Loucy (cell line): Measurements from ENCODE around the gene CCDC102A.

Experiments used
- EZH2phosphoT487 ChIP-seq: fragments of 200-600 bp; IDR thresholded peaks from 2 replicates; pipeline ENCODE4 v1.6.1; 2018; ENCODE audit warnings: antibody characterized with exemption, mild to moderate bottlenecking, moderate library complexity, borderline replicate concordance
- TF ChIP-seq, protein P1 (sequence below): fragments of 200-600 bp; sonication (generic); conservative IDR thresholded peaks from 2 replicates; pipeline ENCODE4 v1.5.1; 2014; ENCODE audit warnings: mild to moderate bottlenecking, antibody characterized with exemption, low read length

DNA sequence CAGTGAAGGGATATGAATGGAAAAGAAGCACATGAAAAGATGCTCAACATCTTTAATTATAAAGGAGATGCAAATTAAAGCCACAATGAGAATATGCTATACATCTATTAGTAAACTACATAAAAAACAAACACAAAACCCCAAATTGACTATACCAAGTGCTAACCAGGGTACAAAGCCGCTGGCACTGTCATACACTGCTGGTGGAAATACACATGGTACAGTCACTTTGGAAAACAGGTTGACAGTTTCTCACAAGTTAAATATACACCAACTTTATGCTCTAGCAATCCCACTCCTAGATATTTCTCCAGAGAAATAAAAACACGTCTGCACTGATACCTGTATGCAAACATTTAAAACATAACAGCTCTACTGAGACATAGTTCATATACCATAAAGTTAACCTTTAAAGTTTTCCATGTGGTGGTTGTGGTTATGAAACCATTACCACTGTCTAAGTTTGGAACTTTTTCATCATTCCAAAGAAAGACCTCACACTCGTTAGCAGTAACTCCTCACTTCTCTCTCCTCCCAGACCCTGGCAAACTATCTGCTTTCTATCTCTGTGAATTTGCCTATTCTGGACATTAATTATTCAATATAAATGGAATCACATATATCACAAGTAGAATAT, 48.8 kb upstream of the CCDC102A start:
- TF ChIP-seq, protein P1, sequence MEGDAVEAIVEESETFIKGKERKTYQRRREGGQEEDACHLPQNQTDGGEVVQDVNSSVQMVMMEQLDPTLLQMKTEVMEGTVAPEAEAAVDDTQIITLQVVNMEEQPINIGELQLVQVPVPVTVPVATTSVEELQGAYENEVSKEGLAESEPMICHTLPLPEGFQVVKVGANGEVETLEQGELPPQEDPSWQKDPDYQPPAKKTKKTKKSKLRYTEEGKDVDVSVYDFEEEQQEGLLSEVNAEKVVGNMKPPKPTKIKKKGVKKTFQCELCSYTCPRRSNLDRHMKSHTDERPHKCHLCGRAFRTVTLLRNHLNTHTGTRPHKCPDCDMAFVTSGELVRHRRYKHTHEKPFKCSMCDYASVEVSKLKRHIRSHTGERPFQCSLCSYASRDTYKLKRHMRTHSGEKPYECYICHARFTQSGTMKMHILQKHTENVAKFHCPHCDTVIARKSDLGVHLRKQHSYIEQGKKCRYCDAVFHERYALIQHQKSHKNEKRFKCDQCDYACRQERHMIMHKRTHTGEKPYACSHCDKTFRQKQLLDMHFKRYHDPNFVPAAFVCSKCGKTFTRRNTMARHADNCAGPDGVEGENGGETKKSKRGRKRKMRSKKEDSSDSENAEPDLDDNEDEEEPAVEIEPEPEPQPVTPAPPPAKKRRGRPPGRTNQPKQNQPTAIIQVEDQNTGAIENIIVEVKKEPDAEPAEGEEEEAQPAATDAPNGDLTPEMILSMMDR, result no peak
- TF ChIP-seq EZH2phosphoT487, result no peak
